ENCODE measurements around the gene TPD52L1.

Gene TPD52L1

DNA sequence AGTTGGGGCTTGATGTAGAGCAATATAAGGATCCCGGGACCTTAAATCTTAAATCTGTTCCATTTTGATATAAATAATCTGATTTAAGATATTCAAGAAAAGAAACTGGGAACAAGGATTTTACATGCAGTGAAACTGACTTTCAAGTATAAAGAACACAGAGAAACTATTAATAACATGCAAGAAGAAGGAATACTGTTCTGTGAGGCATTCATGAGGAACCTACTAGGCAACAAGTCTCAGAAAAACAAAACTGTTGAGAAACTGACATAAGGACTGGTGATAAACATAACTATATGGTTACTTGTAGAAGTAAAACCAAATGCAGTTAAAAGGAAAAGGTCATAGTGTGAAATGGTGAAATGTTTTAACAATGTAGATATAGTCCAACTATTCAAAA, 132.4 kb downstream of the TPD52L1 start:
- DNase-seq (ENCODE audit: low read depth) = no peak

DNA sequence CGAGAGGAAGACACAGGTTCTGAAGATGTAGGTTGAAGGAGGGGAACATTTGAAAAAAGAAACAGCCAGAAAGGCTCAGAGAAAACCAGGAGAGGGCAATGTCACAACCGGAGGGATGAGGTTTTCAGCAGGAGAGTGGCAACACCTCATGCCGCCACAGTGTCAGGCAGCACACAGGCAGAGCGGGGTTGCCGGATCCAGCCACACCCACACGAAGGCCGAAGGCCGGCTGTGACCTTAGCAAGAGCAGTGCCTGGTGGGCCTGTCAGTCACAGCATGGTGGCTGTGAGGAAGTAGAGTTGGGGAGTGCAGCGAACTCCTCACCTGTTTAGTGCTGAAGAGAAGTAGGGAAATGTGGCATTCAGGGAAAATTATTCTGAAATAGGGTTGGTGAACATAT, 134.1 kb downstream of the TPD52L1 start:
- no peak for DNase-seq (ENCODE audit: low read depth)
- no peak overlapping the region for H3K4me3 ChIP-seq (ENCODE audit: low read depth, low read length)

More for the DNA sequence above, 132.4 kb downstream of the TPD52L1 start:
- H3K4me3 ChIP-seq (ENCODE audit: low read depth, low read length) = no peak overlapping the region

DNA sequence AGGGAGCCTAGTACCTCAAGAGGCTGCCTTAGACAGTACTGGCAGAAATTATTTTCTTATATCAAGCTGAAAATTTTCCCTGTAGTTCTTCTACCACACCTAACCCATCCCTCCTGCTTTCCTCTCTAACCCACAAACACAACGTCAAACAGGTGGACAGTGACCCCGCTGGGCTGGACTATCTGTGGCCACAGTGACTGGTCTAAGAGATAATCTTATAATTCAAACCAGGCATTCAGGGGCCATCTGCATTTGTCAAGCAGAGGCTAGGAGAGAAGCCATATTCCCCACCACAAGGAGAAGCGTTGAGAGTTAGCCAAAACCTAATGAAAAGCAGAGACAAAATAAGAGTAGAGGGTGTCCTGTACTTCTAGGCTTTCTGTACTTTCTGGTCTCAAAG, 140.0 kb downstream of the TPD52L1 start:
- H3K4me3 ChIP-seq (ENCODE audit: low read depth, low read length) = no peak overlapping the region
- no peak for DNase-seq (ENCODE audit: low read depth)

DNA sequence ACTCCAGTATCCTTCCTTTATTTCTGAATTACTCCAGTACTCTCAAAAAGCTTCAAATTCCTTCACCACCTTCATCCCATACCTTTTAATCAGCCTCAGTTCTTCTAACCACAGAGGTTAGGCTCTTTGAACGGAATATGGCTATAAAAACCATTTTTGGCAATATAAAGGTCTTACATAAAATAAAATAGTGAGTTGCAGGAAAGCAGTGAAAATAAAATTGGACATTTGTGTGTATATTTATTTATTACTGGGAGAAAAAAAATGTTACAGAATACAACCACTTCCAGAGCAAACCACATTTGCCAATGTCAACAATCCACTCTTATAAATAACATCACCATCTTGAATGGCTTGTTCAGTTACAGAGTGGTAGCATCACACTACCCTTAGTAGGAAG, 140.5 kb downstream of the TPD52L1 start:
- H3K4me3 ChIP-seq (ENCODE audit: low read depth, low read length) = no peak overlapping the region
- no peak for DNase-seq (ENCODE audit: low read depth)

DNA sequence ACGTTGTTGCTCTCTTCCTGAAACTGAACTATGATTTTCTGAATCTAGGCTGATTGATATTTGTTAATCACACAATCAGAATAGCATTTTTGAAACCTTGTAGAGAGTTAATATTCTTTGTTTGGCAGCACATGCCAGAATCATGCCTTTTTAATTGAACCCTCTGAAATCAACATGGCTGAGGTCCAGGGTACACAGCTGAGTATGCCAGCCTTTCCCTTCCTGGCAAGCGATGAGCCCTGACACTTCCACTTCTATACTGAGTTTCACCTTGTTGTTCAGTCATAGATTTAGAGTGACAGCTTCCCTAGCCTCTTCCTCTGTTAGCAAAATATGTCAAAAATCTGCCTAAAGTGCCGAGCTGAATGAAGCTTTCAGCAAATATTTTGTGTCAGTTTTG, 141.4 kb downstream of the TPD52L1 start:
- no peak overlapping the region for H3K4me3 ChIP-seq (ENCODE audit: low read depth, low read length)
- DNase-seq (ENCODE audit: low read depth) = no peak

DNA sequence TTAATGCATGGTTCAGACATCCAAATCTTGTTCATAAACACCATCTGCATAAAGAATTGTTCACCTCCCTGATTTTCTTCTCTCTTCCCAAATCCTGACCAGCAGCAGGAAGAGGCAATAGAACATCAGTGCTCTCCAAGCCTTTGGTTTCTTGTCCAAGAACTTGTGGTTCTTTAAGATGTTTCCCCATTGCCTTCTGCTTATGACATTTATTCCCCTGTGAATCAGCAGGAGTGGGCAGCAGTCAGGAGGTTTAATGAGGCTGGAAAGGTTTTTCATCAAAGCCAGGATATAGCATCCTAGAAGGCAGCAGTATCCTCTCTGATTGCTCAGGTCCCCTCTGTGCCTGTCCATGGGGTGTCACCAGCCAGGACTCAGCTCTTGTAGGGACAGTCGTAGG, 142.9 kb downstream of the TPD52L1 start:
- H3K4me3 ChIP-seq (ENCODE audit: low read depth, low read length) = no peak overlapping the region
- no peak for DNase-seq (ENCODE audit: low read depth)

DNA sequence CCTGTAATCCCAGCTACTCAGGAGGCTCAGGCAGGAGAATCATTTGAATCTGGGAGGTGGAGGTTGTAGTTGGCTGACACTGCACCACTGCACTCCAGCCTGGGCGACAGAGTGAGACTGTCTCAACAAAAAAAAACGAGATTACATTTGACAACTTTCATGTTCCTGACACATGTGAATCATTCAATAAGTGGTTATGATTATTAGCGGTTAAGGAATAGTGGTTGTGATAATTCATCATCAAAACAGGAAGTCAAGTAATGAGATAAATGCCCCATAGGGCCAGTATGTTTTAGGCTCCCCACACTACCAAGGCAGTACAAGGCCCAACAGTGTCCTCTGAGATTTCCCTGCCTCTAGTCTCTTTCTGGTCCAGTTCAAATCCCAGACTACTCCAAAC, 145.7 kb downstream of the TPD52L1 start:
- no peak for DNase-seq (ENCODE audit: low read depth)
- H3K4me3 ChIP-seq (ENCODE audit: low read depth, low read length) = no peak overlapping the region

DNA sequence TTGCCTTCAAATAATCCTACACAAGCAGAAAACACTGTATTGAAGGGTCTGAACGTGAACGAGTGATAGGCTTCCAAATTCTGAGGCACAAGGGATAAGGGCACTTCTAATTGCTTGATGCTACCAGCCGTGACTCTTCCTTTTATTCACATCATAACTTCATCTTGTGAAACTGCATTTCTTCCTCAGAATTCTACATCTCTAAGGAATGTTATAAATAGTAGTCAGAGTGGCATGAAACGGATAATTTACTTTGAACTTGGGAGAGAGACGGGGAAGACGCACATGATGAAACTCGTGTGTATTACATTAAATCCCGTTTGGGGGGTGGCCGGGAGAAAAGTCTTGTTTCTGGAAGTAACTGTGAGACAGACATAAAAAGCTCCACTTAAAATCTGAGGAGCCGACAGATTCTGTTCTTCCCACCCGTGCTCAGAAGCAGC, 147.4 kb downstream of the TPD52L1 start:
- H3K4me3 ChIP-seq (ENCODE audit: low read depth, low read length) = peak overlapping the region; percentile 72
- no peak for DNase-seq (ENCODE audit: low read depth)

DNA sequence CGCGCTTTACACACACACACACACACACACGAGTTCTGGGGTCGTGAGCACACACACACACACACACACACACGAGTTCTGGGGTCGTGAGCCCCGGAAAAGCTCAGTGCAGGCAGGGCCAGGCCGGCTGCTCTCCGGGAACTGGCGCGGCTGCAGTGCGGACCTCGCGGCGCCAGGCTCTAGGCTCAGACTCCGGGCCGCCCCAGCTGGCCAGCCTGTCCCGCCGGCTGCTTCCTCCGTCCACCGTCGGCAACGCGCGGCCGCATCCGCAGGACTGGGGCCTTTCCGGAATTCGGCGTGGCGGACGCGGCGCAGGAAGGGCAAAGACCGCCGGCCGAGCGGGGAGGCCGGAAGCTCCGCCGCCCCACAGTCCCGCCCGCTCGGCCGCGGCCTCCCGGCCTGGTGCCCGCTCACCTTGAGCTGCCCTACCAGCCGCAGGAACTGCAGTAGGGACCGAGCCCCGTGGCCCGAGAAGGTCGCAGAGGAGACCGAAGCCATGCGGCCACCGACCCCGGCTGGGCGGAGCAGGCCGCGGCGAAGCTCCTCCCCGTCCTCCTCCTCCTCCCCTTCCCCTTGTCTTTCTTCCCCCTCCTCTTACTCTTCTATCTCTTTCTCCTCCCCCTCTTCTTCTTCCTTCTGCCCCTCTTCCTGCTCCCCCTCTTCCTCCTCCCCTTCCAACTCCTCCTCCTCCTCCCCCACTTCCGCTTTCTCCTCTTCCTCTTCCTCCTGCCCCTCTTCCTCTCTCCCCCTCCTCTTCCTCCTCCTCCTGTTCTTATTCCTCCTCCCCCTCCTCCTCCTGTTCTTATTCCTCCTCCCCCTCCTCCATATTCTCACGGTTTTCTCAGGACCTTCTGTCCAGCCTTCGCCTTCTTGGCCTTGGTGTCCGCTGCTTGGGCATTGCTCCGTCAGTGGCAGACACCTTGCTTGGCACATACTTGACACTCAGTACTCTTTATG, 148.1 kb downstream of the TPD52L1 start, which contains the start of gene HDDC2:
HDDC2 (minus strand) TSS at position 533 of the 957 bp plus-strand sequence; CDS start at position 498, 35 bp downstream.
- peak; percentile 27 for DNase-seq (ENCODE audit: low read depth)
- peak within 1 kb of the TSS; percentile 72 for H3K4me3 ChIP-seq (ENCODE audit: low read depth, low read length)

DNA sequence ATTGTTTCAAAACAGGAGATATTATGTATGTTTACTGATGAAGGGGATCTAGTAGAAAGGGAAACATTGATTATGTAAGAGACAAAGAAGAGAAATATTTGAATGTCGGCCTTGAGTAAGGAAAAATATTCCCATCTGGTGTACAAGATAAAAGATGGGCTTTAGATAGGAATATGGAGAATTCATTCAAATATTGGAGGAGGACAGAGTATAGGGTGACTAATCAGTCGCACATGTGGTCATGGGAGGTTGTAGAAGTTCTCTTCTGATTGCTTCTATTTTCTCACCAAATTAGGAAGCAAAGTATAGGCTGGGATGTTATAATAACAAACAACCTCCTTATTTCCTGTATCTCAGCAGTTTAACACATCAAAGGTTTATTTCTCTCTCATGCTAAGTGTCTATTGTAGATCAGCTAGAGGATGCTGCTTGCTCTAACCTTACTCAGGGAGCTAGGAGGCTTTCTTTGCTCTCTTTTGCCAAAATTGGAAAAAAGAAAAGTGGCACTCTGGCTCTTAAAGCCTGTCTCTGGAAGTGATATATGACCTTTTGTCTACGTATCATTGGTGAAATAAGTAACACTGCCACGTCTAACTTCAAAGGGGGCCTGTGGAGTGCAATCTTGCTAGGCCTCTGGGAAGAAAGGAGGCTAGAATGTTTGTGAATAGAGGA, 149.4 kb downstream of the TPD52L1 start:
- DNase-seq (ENCODE audit: low read depth) = no peak
- no peak overlapping the region for H3K4me3 ChIP-seq (ENCODE audit: low read depth, low read length)

DNA sequence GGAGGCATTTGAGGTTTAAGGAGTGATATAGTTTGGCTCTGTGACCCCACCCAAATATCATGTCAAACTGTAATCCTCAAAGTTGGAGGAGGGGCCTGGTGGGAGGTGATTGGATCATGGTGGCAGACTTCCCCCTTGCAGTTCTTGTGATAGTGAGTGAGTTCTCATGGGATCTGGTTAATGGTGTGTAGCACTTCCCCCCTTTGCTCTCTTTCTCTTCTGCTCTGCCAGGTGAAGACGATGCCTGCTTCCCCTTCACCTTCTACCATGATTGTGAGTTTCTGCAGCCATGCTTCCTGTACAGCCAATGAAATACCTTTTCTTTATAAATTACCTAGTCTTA, 149.9 kb downstream of the TPD52L1 start:
- no peak for DNase-seq (ENCODE audit: low read depth)
- no peak overlapping the region for H3K4me3 ChIP-seq (ENCODE audit: low read depth, low read length)

DNA sequence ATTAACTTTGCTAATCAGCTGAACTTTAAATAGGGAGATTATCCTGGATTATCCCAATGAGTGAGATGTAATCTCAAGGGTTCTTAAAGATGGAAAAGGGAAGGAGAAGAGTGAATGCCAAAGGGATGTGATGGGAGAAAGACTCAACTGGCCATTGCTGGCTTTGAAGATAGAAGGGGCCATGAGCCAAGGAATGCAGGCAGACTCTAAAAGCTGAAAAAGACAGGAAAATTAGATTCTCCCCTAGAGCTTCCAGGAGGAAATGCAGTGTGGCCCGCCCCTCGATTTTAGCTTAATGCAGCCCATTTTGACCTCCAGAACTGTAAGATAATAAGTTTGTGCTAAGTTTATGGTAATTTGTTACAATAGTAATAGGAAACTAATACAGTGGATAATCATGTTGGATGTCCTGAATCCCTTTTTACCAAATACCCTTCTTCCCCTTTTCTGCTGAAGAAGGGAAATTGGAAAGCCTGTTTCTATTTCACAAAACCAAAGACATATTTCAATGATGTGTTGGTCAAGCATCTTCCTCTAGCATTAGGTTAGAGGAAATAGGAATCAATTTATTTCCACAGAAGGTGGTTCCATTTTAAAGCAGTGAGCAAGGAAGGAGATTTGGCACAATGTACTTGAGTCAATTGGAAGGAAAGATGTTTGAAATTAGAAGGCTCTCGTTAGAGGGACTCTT, 151.5 kb downstream of the TPD52L1 start:
- H3K4me3 ChIP-seq (ENCODE audit: low read depth, low read length) = no peak overlapping the region
- no peak for DNase-seq (ENCODE audit: low read depth)

DNA sequence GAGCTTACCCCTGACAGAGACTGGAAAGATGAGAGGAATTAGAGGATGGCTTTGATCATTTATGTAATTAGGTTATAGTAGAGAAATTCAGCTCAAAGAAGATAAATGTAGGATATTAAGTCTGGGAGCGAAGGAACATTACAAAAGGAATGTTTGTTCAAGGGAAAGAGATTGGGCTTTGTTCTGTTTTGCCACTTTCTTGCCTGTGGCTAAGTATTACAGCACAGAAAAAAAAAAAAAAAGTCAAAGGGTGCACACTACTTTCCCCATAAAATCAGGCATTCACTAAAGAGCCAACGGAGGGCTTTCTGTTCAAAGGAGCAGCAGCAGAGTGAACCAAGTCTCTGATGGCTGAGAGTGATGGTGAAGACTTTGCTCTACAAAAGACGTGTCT, 153.2 kb downstream of the TPD52L1 start:
- no peak for DNase-seq (ENCODE audit: low read depth)

DNA sequence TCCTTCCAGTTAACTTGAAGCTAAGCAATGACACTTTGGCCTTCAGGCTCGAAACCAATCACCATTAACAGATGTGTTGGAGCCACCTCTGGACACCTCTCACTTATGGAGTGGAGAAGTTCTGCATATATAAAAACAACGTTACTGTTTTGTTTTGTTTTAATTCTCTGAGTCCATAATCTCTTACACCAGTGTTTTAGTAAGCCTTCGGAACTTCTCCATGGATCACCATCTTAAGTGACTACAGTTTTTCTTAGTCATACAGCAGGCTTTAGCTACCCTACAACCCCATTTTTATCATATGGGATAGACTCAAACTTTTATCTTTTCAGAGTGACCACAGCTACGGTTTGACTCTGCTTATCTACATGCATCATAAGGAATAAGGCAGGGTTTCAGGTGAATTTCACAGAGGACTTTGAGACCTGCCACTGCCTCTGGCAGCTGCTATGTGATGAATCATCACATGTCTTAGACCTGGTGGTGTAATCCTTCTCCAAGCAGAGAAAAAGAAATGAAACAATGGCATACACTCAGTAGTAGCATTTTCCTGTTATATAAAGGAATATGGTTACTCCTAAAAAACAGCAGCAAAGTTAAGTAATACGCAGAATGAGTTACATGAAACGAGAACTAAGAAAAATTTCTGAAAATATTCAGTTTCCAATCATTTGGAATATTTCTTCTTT, 153.7 kb downstream of the TPD52L1 start:
- no peak overlapping the region for H3K4me3 ChIP-seq (ENCODE audit: low read depth, low read length)
- DNase-seq (ENCODE audit: low read depth) = no peak

More for the DNA sequence above, 153.2 kb downstream of the TPD52L1 start:
- no peak overlapping the region for H3K4me3 ChIP-seq (ENCODE audit: low read depth, low read length)

DNA sequence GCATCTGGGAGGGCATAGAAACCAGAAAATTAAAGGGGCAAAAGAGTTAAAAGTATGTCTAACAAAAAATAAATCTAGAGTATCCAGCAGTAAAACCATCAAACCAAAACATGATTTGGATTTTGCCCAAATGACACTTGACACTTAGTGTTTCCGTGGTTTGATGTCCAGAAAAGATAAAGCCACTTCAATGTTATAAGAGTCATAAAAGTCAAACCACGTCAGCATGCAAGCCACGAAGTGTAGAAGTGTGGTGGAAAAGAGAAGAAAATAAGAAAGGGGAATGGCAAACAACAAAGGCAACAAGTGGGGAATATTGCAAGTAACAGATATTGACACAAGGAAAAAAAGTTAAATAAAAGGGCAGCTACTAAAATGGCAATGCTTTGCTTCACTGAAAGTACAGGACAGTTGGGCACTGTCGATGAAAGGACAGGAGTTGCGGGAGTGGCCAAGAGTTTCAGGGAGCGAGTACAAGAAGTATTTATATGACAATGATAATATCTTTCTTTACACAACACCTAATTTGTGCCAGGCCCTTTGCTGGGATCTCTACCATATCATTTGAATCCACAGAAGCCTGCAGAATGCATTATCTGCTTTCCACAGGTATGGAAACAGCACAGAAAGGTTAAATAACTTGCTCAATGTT, 154.5 kb downstream of the TPD52L1 start:
- DNase-seq (ENCODE audit: low read depth) = no peak
- no peak overlapping the region for H3K4me3 ChIP-seq (ENCODE audit: low read depth, low read length)

DNA sequence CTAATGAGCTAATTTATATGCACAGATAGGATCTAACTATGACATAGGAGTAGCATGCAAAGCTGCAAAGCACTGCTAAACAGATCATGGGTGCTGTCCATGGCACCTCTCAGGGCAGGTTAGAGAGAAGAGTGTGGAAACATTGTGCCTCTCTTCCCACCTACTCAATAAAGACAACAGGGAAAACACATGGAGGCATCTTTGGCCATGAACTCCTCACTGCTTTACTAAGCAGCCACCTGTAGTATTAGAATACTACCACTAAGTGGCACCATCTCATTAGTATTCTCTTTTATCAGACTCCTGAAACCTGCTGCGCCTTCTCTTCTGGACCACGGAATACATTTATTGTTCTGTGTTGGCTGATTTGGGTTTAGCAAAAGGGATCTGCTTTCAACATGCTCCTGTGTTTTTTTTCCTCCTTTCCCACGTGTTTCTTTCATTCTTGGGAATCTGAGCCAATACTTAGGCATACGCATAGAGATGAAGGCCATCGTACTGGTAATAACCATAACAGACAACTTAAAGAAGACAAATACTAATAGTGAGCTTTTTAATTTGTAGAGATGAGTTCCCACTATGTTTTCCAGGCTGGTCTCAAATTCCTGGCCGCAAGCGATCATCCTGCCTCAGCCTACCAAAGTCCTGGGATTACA, 157.5 kb downstream of the TPD52L1 start:
- DNase-seq (ENCODE audit: low read depth) = no peak

DNA sequence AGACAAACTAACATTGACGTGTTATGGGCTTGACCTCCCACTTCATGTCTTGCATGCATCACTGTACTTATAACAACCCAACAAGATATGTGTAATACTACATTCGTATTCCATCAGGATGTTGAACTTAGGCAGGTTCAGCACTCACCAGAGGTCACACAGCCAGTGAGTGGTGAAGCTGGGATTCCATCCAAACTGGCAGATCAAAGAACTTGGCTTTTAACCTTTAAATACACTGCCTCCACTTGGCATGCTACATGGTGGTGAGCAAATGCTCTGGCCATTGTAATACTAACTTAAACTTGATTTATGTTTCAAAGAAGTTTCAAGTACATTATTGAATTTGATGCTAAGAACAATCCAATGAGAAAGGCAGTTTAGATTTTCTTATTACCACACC, 158.9 kb downstream of the TPD52L1 start:
- DNase-seq (ENCODE audit: low read depth) = no peak
- H3K4me3 ChIP-seq (ENCODE audit: low read depth, low read length) = no peak overlapping the region

More for the DNA sequence above, 157.5 kb downstream of the TPD52L1 start:
- no peak overlapping the region for H3K4me3 ChIP-seq (ENCODE audit: low read depth, low read length)

DNA sequence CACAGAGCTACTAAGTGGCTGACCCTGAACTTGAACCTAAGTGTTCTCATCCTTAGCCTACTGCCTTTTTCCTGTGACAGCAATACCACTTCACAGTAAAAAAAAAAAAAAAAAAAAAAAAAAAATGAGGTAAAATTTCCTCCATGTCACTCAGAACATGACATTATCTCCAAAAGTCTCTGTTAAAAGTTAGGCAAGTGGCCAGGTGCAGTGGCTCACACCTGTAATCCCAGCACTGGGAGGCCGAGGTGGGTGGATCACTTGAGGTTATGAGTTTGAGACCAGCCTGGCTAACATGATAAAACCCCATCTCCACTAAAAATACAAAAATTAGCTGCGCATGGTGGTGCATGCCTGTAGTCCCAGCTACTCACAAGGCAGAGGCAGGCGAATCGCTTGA, 159.4 kb downstream of the TPD52L1 start:
- no peak for DNase-seq (ENCODE audit: low read depth)
- no peak overlapping the region for H3K4me3 ChIP-seq (ENCODE audit: low read depth, low read length)
